H9 (cell line): Measurements from ENCODE around the gene SETD3. TPM values are rescaled to one million over a fixed set of nuclear protein-coding genes. Genes with fewer than 3 reads are reported as not detected.

Experiments used
- DNase-seq: peaks from one replicate; pipeline ENCODE4 v3.0.0-alpha.2; 2017
- H2AFZ ChIP-seq: one replicate; pipeline ENCODE4 v1.6.1; 2013; ENCODE audit warnings: mild to moderate bottlenecking, low read length, control low read depth, moderate library complexity
- H2AK5ac ChIP-seq: 2 replicates; pipeline ENCODE4 v1.6.1; 2013; ENCODE audit warnings: low read length, control low read depth, mixed read lengths; ENCODE audit not compliant: insufficient read length
- H2BK120ac ChIP-seq: one replicate; pipeline ENCODE4 v1.6.1; 2013; ENCODE audit warnings: low read depth, mild to moderate bottlenecking, low read length, control low read depth, inconsistent platforms; ENCODE audit not compliant: poor library complexity, severe bottlenecking
- H2BK12ac ChIP-seq: 2 replicates; pipeline ENCODE4 v1.6.1; 2013; ENCODE audit warnings: low read length, control low read depth, mixed read lengths, low read depth; ENCODE audit not compliant: insufficient read length
- H2BK15ac ChIP-seq: 2 replicates; pipeline ENCODE4 v1.6.1; 2013; ENCODE audit warnings: low read depth, low read length, control low read depth
- H2BK20ac ChIP-seq: one replicate; pipeline ENCODE4 v1.6.1; 2013; ENCODE audit warnings: low read depth, mild to moderate bottlenecking, low read length, control low read depth, inconsistent platforms; ENCODE audit not compliant: poor library complexity, severe bottlenecking
- H2BK5ac ChIP-seq: 2 replicates; pipeline ENCODE4 v1.6.1; 2013; ENCODE audit warnings: low read length, control low read depth, mixed read lengths; ENCODE audit not compliant: insufficient read length
- H3K14ac ChIP-seq: 2 replicates; pipeline ENCODE4 v1.6.1; 2013; ENCODE audit warnings: low read length, control low read depth; ENCODE audit not compliant: insufficient read depth
- H3K18ac ChIP-seq: 2 replicates; pipeline ENCODE4 v1.6.1; 2013; ENCODE audit warnings: low read depth, mild to moderate bottlenecking, mixed read lengths, low read length, control low read depth; ENCODE audit not compliant: insufficient read length
- H3K23ac ChIP-seq: 2 replicates; pipeline ENCODE4 v1.6.1; 2013; ENCODE audit warnings: low read length, control low read depth, mixed read lengths, low read depth; ENCODE audit not compliant: insufficient read length
- H3K23me2 ChIP-seq: 2 replicates; pipeline ENCODE4 v1.6.1; 2013; ENCODE audit warnings: low read depth, mild to moderate bottlenecking, mixed read lengths, low read length, control low read depth; ENCODE audit not compliant: insufficient read length, poor library complexity, severe bottlenecking
- H3K27ac ChIP-seq: 2 replicates; pipeline ENCODE4 v1.5.1; 2013; ENCODE audit warnings: low read length, control low read depth, mixed read lengths, low read depth; ENCODE audit not compliant: insufficient read length
- H3K27me3 ChIP-seq: 2 replicates; pipeline ENCODE4 v1.6.1; 2013; ENCODE audit warnings: low read length, control low read depth, inconsistent platforms; ENCODE audit not compliant: insufficient read depth
- H3K4ac ChIP-seq: 2 replicates; pipeline ENCODE4 v1.6.1; 2013; ENCODE audit warnings: low read depth, mild to moderate bottlenecking, control low read depth, inconsistent platforms, low read length, moderate library complexity
- H3K4me1 ChIP-seq: 2 replicates; pipeline ENCODE4 v1.6.1; 2013; ENCODE audit warnings: low read length, control low read depth, inconsistent platforms; ENCODE audit not compliant: insufficient read depth
- H3K4me2 ChIP-seq: 2 replicates; pipeline ENCODE4 v1.6.1; 2013; ENCODE audit warnings: low read length, control low read depth, mixed read lengths; ENCODE audit not compliant: insufficient read length, insufficient read depth
- H3K56ac ChIP-seq: 2 replicates; pipeline ENCODE4 v1.6.1; 2013; ENCODE audit warnings: low read depth, mild to moderate bottlenecking, mixed read lengths, low read length, control low read depth; ENCODE audit not compliant: insufficient read length
- H3K79me1 ChIP-seq: 2 replicates; pipeline ENCODE4 v1.6.1; 2013; ENCODE audit warnings: low read depth, mild to moderate bottlenecking, moderate library complexity, low read length, control low read depth, inconsistent platforms; ENCODE audit not compliant: insufficient read depth, poor library complexity, severe bottlenecking
- H3K79me2 ChIP-seq: 2 replicates; pipeline ENCODE4 v1.6.1; 2013; ENCODE audit warnings: low read length, control low read depth, inconsistent platforms; ENCODE audit not compliant: insufficient read depth
- H3K9ac ChIP-seq: 2 replicates; pipeline ENCODE4 v1.6.1; 2013; ENCODE audit warnings: low read length, control low read depth, mixed read lengths; ENCODE audit not compliant: insufficient read length; ENCODE audit errors: extremely low read depth
- H3K9me3 ChIP-seq: one replicate; pipeline ENCODE4 v1.6.1; 2013; ENCODE audit warnings: low read depth, low read length, inconsistent platforms; ENCODE audit not compliant: control insufficient read depth
- H3T11ph ChIP-seq: one replicate; pipeline ENCODE4 v1.6.1; 2013; ENCODE audit warnings: mild to moderate bottlenecking, low read length, control low read depth, inconsistent platforms
- H4K20me1 ChIP-seq: one replicate; pipeline ENCODE4 v1.6.1; 2013; ENCODE audit not compliant: control insufficient read depth, insufficient read length, insufficient read depth
- H4K5ac ChIP-seq: 2 replicates; pipeline ENCODE4 v1.6.1; 2013; ENCODE audit warnings: low read depth, mild to moderate bottlenecking, mixed read lengths, low read length, control low read depth; ENCODE audit not compliant: insufficient read length
- H4K8ac ChIP-seq: replicated peaks from 2 replicates; pipeline ENCODE4 v1.6.1; 2013; ENCODE audit warnings: low read length, control low read depth, mixed read lengths, low read depth; ENCODE audit not compliant: insufficient read length
- H4K91ac ChIP-seq: 2 replicates; pipeline ENCODE4 v1.6.1; 2013; ENCODE audit warnings: low read depth, mild to moderate bottlenecking, moderate library complexity, mixed read lengths, low read length, control low read depth; ENCODE audit not compliant: insufficient read length
- H3K27ac Mint-ChIP-seq, 3 experiments: 2 replicates in 2 of 3; 3 replicates in 1 of 3; pipeline ENCODE4 v1.8.0; 2020 to 2021; ENCODE audit warnings: mixed read lengths in 3 of 3, mild to moderate bottlenecking in 1 of 3, moderate library complexity in 1 of 3
- H3K27me3 Mint-ChIP-seq: 2 replicates; pipeline ENCODE4 v1.8.0; 2021; ENCODE audit warnings: low read depth, mild to moderate bottlenecking, moderate library complexity, mixed read lengths
- H3K36me3 Mint-ChIP-seq, 3 experiments: 2 replicates in 2 of 3; 3 replicates in 1 of 3; pipeline ENCODE4 v1.8.0; 2020 to 2021; ENCODE audit warnings: low read depth in 3 of 3, mixed read lengths in 3 of 3; ENCODE audit not compliant: insufficient read depth in 1 of 3
- H3K4me1 Mint-ChIP-seq, 2 experiments: 2 replicates each; pipeline ENCODE4 v1.8.0; 2020; ENCODE audit warnings: mixed read lengths in 2 of 2
- H3K4me3 Mint-ChIP-seq, 2 experiments: 2 replicates in 1 of 2; 3 replicates in 1 of 2; pipeline ENCODE4 v1.8.0; 2020 to 2021; ENCODE audit warnings: mild to moderate bottlenecking in 2 of 2, mixed read lengths in 2 of 2, moderate library complexity in 1 of 2
- H3K9me3 Mint-ChIP-seq, 2 experiments: 2 replicates in 1 of 2; 3 replicates in 1 of 2; pipeline ENCODE4 v1.8.0; 2020; ENCODE audit warnings: mild to moderate bottlenecking in 2 of 2, mixed read lengths in 2 of 2, moderate library complexity in 1 of 2
- CTCF ChIP-seq: fragments of 200-600 bp; sonication (generic); conservative IDR thresholded peaks from 3 replicates; pipeline ENCODE4 v1.8.0; 2021; ENCODE audit warnings: antibody characterized with exemption, mild to moderate bottlenecking
- WGBS: extraction: QIAGEN DNeasy Blood & Tissue Kit; methylation state at CpG from one replicate; pipeline ENCODE4 v1.1.7; 2013; ENCODE audit warnings: missing lambda C conversion rate, low lambda C conversion rate, mixed read lengths; ENCODE audit not compliant: insufficient read length; ENCODE audit errors: extremely low coverage; 5-methylcytosine and 5-hydroxymethylcytosine counted together
- total RNA-seq: library from RNA; stranded (reverse); gene quantifications from 2 replicates; pipeline ENCODE4 v1.2.1, GENCODE V29; 2021

Gene SETD3
- total RNA-seq, 1 experiment from 2014 or later = 56.7 TPM

GRCh38 chr14:99380991-99381687, 99.5 kb downstream of the SETD3 start:
- Histone ChIP-seq H2BK15ac (no peak overlapping the region), H3K56ac (no peak overlapping the region), H2AK5ac (no peak overlapping the region), H3K4me1 (peaks cover 5% of the 10 kb centered on the region; the same call in 1 of the 2 replicates), H3K9me3 (no peaks in the 10 kb centered on the region), H4K20me1 (no peaks in the 10 kb centered on the region), H4K91ac (no peak overlapping the region), H2BK120ac (no peak overlapping the region), H3K14ac (no peak overlapping the region; the same call in 1 of the 2 replicates), H3K79me2 (no peaks in the 10 kb centered on the region), H3K79me1 (no peaks in the 10 kb centered on the region), H3K23ac (no peak overlapping the region), H2AFZ (no peak overlapping the region), H2BK20ac (no peak overlapping the region), H3K4me2 (no peak overlapping the region), H3K18ac (no peak overlapping the region), H3K23me2 (no peaks in the 10 kb centered on the region), H3K4ac (no peak overlapping the region), H3T11ph (no peak overlapping the region), H3K27ac (no peak overlapping the region), H2BK12ac (no peak overlapping the region), H3K9ac (no peak overlapping the region), H3K27me3 (no peaks in the 10 kb centered on the region; the same call in 1 of the 2 replicates), H4K8ac (no peak overlapping the region), H2BK5ac (no peak overlapping the region), H4K5ac (no peak overlapping the region)
- Mint-ChIP-seq H3K27me3 (peaks cover 2% of the 10 kb centered on the region), H3K27ac (no peak overlapping the region), H3K9me3 (peaks cover 0 to 5% of the 10 kb centered on the region in 2 experiments), H3K4me1 (peaks cover 23 to 26% of the 10 kb centered on the region in 2 experiments), H3K36me3 (peaks cover 0 to 6% (median 2%) of the 10 kb centered on the region in 3 experiments; a peak in 5 of 7 replicates), H3K4me3 (no peak overlapping the region)
- TF ChIP-seq CTCF = no peak
- WGBS = no CpG with 5 or more reads among the region's 18 CpGs
- no peak for DNase-seq
